GM12878 (cell line): ENCODE measurements around the gene FASN. TPM values are rescaled to one million over a fixed set of nuclear protein-coding genes. Genes with fewer than 3 reads are reported as not detected.

Experiments
- ATAC-seq: fragments of 200-7000 bp; cut with Tn5 transposase; 3 replicates; pipeline ENCODE4 v1.9.1; 2020; ENCODE audit warnings: mild to moderate bottlenecking, moderate library complexity
- BruUV-seq: library from RNA; stranded (reverse); fragments of 400-500 nt; replicated peaks from 2 replicates; lab custom pipeline; 2021; lab: Mats Ljungman, UMichigan
- CTCF ChIA-PET: fragments of 300-600 bp; sonication (Branson Sonifier 250); formaldehyde crosslinking; extraction: SDS; loops from one replicate; lab custom pipeline; 2021; ENCODE audit warnings: inconsistent platforms; lab: Yijun Ruan, JAX
- POLR2A ChIA-PET: fragments of 350-600 bp; formaldehyde crosslinking; extraction: SDS; loops from one replicate; lab custom pipeline; 2021; ENCODE audit warnings: inconsistent platforms; lab: Charles Lee
- RAD21 ChIA-PET: fragments of 300-600 bp; sonication (Branson Sonifier 250); formaldehyde crosslinking; loops from one replicate; lab custom pipeline; 2023; ENCODE audit warnings: antibody characterized with exemption; ENCODE audit not compliant: unreplicated experiment; lab: Charles Lee
- SMC1A ChIA-PET: fragments of 300-600 bp; sonication (Branson Sonifier 250); formaldehyde crosslinking; loops from one replicate; lab custom pipeline; 2023; ENCODE audit not compliant: unreplicated experiment, uncharacterized antibody; lab: Charles Lee
- DNase-seq: peaks from one replicate; pipeline ENCODE4 v3.0.0-alpha.2; 2011; ENCODE audit warnings: low read depth, low spot score
- FAIRE-seq: peaks from 3 replicates; lab custom pipeline; 2011; peaks lifted over from hg19 to GRCh38; lab: Jason Lieb, UNC
- H2AFZ ChIP-seq: 2 replicates; pipeline ENCODE4 v1.6.0; 2011; ENCODE audit warnings: low read depth, low read length, control low read depth; ENCODE audit not compliant: control insufficient read depth
- H3K27ac ChIP-seq: 2 replicates; pipeline ENCODE4 v1.5.1; 2011; ENCODE audit warnings: control low read depth; ENCODE audit not compliant: control insufficient read depth, insufficient read depth
- H3K27me3 ChIP-seq, 2 experiments: replicated peaks in 1 of 2; 2 replicates each; pipeline versions ENCODE4 v1.6.0 to v1.6.1; 2011; ENCODE audit warnings: low read length in 1 of 2; ENCODE audit not compliant: control insufficient read depth in 2 of 2, insufficient read depth in 2 of 2
- H3K36me3 ChIP-seq, 2 experiments: 2 replicates each; pipeline ENCODE4 v1.5.1; 2011; ENCODE audit warnings: low read length in 1 of 2; ENCODE audit not compliant: control insufficient read depth in 2 of 2, insufficient read depth in 2 of 2
- H3K4me1 ChIP-seq: 2 replicates; pipeline ENCODE4 v1.6.1; 2011; ENCODE audit warnings: mild to moderate bottlenecking, low read length, moderate library complexity, mixed read lengths; ENCODE audit not compliant: control insufficient read depth, insufficient read depth
- H3K4me2 ChIP-seq: 2 replicates; pipeline ENCODE4 v1.6.0; 2011; ENCODE audit warnings: control low read depth; ENCODE audit not compliant: control insufficient read depth, insufficient read depth
- H3K4me3 ChIP-seq: fragments of 200-600 bp; sonication (generic); 2 replicates; pipeline ENCODE4 v1.5.1; 2016
- H3K79me2 ChIP-seq: 2 replicates; pipeline ENCODE4 v1.6.0; 2011; ENCODE audit warnings: low read length; ENCODE audit not compliant: control insufficient read depth, insufficient read depth
- H3K9ac ChIP-seq: 2 replicates; pipeline ENCODE4 v1.8.0; 2011; ENCODE audit warnings: low read length, control low read depth, mixed read lengths; ENCODE audit not compliant: control insufficient read depth, insufficient read depth
- H3K9me3 ChIP-seq: replicated peaks from 3 replicates; pipeline ENCODE4 v1.5.1; 2011; ENCODE audit warnings: mild to moderate bottlenecking, low read length; ENCODE audit not compliant: control insufficient read depth, insufficient read depth
- H4K20me1 ChIP-seq: 2 replicates; pipeline ENCODE4 v1.6.0; 2011; ENCODE audit not compliant: control insufficient read depth, insufficient read depth
- BRCA1 ChIP-seq: IDR thresholded peaks from 2 replicates; pipeline ENCODE4 v1.6.1; 2011; ENCODE audit warnings: low read depth, low read length, improper control_type of control experiment
- MAX ChIP-seq: IDR thresholded peaks from 2 replicates; pipeline ENCODE4 v1.6.1; 2012; ENCODE audit warnings: low read depth, low read length, improper control_type of control experiment
- NRF1 ChIP-seq: conservative IDR thresholded peaks from 2 replicates; pipeline ENCODE4 v1.6.1; 2011; ENCODE audit warnings: mild to moderate bottlenecking, low read depth, low read length, improper control_type of control experiment
- SKIL ChIP-seq: fragments of 450-650 bp; IDR thresholded peaks from 2 replicates; pipeline ENCODE4 v1.6.1; 2017; ENCODE audit warnings: mild to moderate bottlenecking, low read depth, inconsistent platforms; ENCODE audit not compliant: poor library complexity, severe bottlenecking
- SUPT20H ChIP-seq: IDR thresholded peaks from 2 replicates; pipeline ENCODE4 v1.6.1; 2011; ENCODE audit warnings: low read depth, mild to moderate bottlenecking, low read length, moderate library complexity, borderline replicate concordance; ENCODE audit not compliant: control insufficient read depth
- TBL1XR1 ChIP-seq: IDR thresholded peaks from 2 replicates; pipeline ENCODE4 v1.6.1; 2012; ENCODE audit warnings: low read depth, low read length, improper control_type of control experiment
- USF1 ChIP-seq: IDR thresholded peaks from 2 replicates; pipeline ENCODE4 v1.6.1; 2011; ENCODE audit warnings: borderline replicate concordance, low read depth, mild to moderate bottlenecking, moderate library complexity, mixed read lengths, low read length; ENCODE audit not compliant: insufficient read depth; ENCODE audit errors: extremely low read length
- ZBTB11 ChIP-seq: fragments of 450-650 bp; formaldehyde crosslinking; IDR thresholded peaks from 2 replicates; pipeline ENCODE4 v1.5.0; 2022; ENCODE audit warnings: mild to moderate bottlenecking, missing genetic modification characterization
- ZNF274 ChIP-seq: IDR thresholded peaks from one replicate; pipeline ENCODE4 v1.8.0; 2011; ENCODE audit not compliant: insufficient read length, insufficient read depth
- WGBS: methylation state at CpG from one replicate; pipeline ENCODE4 v1.1.6; 2016; ENCODE audit warnings: low lambda C conversion rate; ENCODE audit not compliant: insufficient replicate concordance, insufficient coverage; ENCODE audit errors: missing lambda C conversion rate; 5-methylcytosine and 5-hydroxymethylcytosine counted together
- in situ Hi-C: fragments of 300-500 bp; cut with MboI; formaldehyde crosslinking; loops from 9 replicates; pipeline ENCODE4 v1.14.3; 2018; ENCODE audit warnings: mixed read lengths
- intact Hi-C: fragments of 100-400 bp; cut with micrococcal nuclease; formaldehyde crosslinking; loops from one replicate; pipeline ENCODE4 v1.14.2; 2022; ENCODE audit not compliant: unreplicated experiment
- polyA plus RNA-seq, 11 experiments: library from polyadenylated mRNA; depleted of rRNA in 4 of 11; unstranded in 6 of 11; stranded (reverse) in 5 of 11; fragments of >200 nt; fragmentation: Nextera tagmentation in 4 of 11; fragmentation: Illumina TruSeq in 1 of 11; extraction: Ambion mirVana in 4 of 11; extraction: Trizol in 1 of 11; gene quantifications; 1 replicate in 1 of 11; 2 replicates in 10 of 11; pipeline versions ENCODE4 v1.2.1 to v1.2.3, GENCODE V29; 2011 to 2016; ENCODE audit warnings: inconsistent platforms in 2 of 11, missing spikeins in 2 of 11, low read depth in 1 of 11
- total RNA-seq, 4 experiments: library from RNA; depleted of rRNA in 3 of 4; stranded (reverse); fragments of >200 nt in 3 of 4; fragmentation: Illumina TruSeq in 1 of 4; extraction: Trizol in 1 of 4; gene quantifications; 2 replicates each; pipeline versions ENCODE4 v1.2.1 to v1.2.3, GENCODE V29; 2013 to 2021

The FASN gene
- total and polyA plus RNA-seq, 10 of the 15 experiments (the other 5 are each of a cell fraction or from before 2014, with no cell fraction given), result 0.19 to 333 (median 30.4) TPM

- no peaks in the 10 kb centered on the region for H3K36me3 ChIP-seq
- RAD21 ChIA-PET, result no interaction called here
- no peak overlapping the region for H3K4me2 ChIP-seq
- no peak overlapping the region for H3K4me3 ChIP-seq
- intact Hi-C loops, result no loop called here
- no peaks in the 10 kb centered on the region for H3K79me2 ChIP-seq
- no peak overlapping the region for H3K27ac ChIP-seq
- SMC1A ChIA-PET, result interaction anchor here (1.6 kb wide), 1 partner anchor 38 kb away, joined by 3 read pairs; no protein-coding TSS in a partner anchor
- no TSS peak for BruUV-seq
- no peak for DNase-seq
- H3K27me3 ChIP-seq, result no peaks in the 10 kb centered on the region
- WGBS, result 72% methylated on average over 6 of the region's 6 CpGs
- H4K20me1 ChIP-seq, result no peaks in the 10 kb centered on the region
- ATAC-seq, result no peak
- no peak for TF ChIP-seq SKIL
- TF ChIP-seq MAX, result no peak
- TF ChIP-seq ZBTB11, result no peak
- no peak for TF ChIP-seq SUPT20H
- no peak for TF ChIP-seq NRF1
- TF ChIP-seq TBL1XR1, result no peak
- TF ChIP-seq USF1, result no peak
- TF ChIP-seq ZNF274, result no peak
- no peak for TF ChIP-seq BRCA1
- CTCF ChIA-PET, result interaction anchor here (0.9 kb wide), 1 partner anchor 9 kb away, joined by 3 read pairs; no protein-coding TSS in a partner anchor
- in situ Hi-C loops, result no loop called here
- H3K4me1 ChIP-seq, result no peaks in the 10 kb centered on the region
- H3K9me3 ChIP-seq, result no peaks in the 10 kb centered on the region
- H2AFZ ChIP-seq, result no peak overlapping the region
- POLR2A ChIA-PET, result no interaction called here
- FAIRE-seq, result no peak
- H3K9ac ChIP-seq, result no peak overlapping the region
These were observed 18.2 kb upstream of the FASN start for GRCh38 chr17:82116246-82116645.
